Coronary artery (tissue), 2 donors: ENCODE data around the gene MOGAT1.

Experiments used
- DNase-seq: peaks from one replicate; pipeline ENCODE4 v3.0.0-alpha.2; 2017; ENCODE audit warnings: low spot score
- H3K27ac ChIP-seq, 2 donors: fragments of 200-600 bp; sonication (generic); one replicate each; pipeline ENCODE4 v1.5.1; 2016 to 2019
- H3K4me3 ChIP-seq: fragments of 200-600 bp; sonication (generic); 2 replicates; pipeline ENCODE4 v1.5.1; 2016; ENCODE audit warnings: mild to moderate bottlenecking, moderate library complexity
- TF ChIP-seq, protein P1 (sequence below): fragments of 200-600 bp; sonication (generic); IDR thresholded peaks from one replicate; pipeline ENCODE4 v1.5.1; 2019; ENCODE audit warnings: antibody characterized with exemption

The MOGAT1 gene

DNA sequence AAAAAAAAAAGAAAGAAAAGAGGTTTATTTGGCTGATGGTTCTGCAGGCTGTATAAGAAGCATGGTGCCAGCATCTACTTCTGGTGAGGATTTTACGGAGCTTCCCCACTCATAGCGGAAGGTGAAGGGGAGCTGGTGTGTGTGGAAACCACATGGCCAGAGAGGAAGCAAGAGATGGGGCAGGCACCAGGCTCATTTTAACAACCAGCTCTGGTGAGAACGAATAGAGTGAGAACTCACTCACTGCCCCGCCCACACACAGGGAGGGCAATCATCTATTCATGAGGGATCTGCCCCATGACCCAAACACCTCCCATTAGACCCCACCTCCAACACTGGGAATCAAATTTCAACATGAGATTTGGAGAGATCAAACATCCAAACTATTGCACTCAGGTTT lies 68.5 kb downstream of the MOGAT1 start:
- H3K27ac ChIP-seq = no peak overlapping the region
- no peak for DNase-seq
- TF ChIP-seq, protein P1, sequence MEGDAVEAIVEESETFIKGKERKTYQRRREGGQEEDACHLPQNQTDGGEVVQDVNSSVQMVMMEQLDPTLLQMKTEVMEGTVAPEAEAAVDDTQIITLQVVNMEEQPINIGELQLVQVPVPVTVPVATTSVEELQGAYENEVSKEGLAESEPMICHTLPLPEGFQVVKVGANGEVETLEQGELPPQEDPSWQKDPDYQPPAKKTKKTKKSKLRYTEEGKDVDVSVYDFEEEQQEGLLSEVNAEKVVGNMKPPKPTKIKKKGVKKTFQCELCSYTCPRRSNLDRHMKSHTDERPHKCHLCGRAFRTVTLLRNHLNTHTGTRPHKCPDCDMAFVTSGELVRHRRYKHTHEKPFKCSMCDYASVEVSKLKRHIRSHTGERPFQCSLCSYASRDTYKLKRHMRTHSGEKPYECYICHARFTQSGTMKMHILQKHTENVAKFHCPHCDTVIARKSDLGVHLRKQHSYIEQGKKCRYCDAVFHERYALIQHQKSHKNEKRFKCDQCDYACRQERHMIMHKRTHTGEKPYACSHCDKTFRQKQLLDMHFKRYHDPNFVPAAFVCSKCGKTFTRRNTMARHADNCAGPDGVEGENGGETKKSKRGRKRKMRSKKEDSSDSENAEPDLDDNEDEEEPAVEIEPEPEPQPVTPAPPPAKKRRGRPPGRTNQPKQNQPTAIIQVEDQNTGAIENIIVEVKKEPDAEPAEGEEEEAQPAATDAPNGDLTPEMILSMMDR = no peak

DNA sequence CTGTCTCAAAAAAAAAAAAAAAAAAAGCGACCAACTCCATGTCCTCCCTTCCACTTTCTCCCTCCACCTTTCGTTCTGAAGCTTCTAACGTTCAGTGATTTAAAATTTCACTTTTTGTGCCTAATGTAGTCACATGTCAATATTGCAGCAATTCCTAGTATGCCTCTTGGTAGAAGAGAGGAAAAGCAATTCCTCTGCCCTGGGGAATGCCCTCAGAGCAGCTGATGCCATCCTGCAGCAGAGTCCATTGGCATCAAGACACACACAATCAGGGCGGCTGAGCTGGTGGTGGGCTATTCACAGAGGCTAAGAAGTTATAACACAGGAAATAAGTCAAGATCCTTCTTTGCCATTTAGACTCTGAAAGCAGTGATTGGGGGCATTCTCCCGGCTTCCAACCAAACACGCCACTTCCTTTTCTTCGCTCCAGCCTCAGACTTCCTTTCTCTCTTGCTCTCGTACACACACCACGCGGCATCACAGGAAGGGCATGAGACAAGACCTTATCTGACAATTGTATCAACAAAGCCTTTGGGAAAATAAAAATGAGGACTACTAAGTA lies 71.9 kb downstream of the MOGAT1 start:
- DNase-seq = no peak
- TF ChIP-seq, protein P1 = no peak
- H3K27ac ChIP-seq = peak overlapping the region; percentile 74 to 76
- peak overlapping the region; percentile 43 for H3K4me3 ChIP-seq

More for the DNA sequence above, 68.5 kb downstream of the MOGAT1 start:
- H3K4me3 ChIP-seq = no peak overlapping the region

DNA sequence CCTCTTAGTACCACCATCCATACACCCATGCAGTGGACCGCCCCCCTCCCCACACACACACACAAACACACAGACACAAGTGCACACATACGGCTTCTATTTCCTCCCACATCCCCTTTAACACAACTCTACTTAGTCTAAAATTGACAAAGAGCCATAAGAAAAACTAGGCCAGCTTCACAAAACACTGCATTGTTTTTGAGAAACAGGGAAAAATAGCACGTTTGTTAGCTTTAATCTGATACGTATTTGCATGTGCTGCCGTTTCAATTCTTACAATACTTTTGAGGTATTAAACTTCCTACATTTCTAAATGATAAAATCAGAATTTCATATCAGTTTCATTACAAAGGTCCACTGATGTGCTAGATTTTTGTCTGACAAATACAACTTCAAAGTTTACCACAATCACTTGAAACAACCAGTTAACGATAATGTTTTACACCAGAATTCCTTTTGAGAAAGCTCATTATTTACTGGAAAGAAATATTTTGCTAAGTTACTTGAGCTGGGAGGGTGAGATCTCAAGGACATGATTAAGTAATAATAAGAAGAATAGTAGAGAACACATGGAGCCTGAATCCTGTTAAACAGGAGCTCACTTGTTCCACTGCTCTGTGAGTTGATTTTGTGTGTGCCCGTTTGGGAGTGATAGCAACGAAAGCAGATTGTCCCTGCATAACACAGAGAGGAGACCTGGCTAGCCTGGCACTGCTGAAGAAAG lies 74.5 kb downstream of the MOGAT1 start:
- TF ChIP-seq, protein P1 = no peak
- no peak for DNase-seq
- Histone ChIP-seq H3K27ac (no peak overlapping the region), H3K4me3 (no peak overlapping the region)

DNA sequence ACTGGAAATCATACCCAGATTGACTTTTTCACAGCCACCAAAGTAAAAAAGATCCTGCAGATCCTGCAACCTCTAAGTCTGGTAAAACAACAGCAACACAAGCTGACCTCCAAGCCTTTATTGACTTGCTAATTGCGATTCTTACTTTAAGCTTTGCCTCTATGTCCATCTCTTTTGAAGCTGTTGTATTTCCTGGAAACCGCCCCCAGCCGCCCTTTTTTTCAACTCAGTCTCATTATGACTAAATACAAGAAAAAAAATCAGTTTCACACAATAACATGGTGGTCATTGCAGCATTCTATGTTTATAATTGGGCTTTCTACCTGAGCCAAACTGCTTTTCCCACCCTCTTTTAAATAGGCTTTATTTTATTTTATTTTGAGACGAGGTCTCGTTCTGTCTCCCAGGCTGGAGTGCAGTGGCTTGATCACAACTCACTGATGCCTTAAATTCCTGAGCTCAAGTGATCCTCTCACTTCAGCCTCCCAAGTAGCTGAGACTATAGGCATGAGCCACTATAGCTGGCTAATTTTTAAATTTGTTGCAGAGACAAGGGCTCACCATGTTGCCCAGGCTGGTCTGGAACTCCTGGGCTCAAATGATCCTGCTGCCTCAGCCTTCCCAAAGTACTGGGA lies 76.2 kb downstream of the MOGAT1 start:
- H3K27ac ChIP-seq = no peak overlapping the region
- H3K4me3 ChIP-seq = no peak overlapping the region
- no peak for DNase-seq
- TF ChIP-seq, protein P1 = no peak

DNA sequence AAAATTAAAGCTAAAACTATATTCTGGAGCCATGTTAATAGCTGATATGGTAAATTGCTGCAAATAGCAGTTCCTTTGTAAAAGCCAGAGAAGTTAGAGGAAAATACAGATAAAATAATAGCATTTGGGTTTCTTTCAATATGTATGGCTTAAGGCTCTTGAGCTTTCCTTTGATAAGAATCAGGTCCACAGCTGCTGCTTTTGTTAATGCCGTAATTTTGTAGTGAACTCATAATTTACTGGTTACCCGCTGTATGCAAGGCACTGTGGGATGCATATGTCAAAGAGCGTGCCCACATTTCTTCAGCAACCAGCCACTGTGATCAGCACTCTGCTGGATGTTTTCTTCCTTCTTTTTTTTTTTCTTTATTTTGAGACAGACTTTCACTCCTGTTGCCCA lies 79.1 kb downstream of the MOGAT1 start:
- TF ChIP-seq, protein P1 = no peak
- H3K4me3 ChIP-seq = no peak overlapping the region

DNA sequence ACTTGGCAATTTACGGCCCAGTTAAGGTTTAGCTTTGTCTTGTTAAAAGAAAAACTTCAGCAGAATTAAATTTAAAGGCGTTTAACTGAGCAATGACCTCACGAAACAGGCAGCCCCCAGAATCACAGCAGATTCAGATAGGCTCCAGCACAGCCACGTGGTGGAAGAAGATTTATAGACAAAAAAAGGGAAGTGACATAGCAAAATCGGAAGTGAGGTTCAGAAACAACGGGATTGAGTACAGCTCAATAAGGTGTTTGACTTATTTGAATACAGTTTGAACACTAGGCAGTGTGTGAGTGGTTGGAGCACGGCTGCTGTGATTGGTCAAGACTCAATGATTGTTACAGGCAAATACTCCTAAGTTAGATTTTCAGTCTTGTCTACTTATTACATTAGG lies 79.8 kb downstream of the MOGAT1 start:
- no peak overlapping the region for H3K4me3 ChIP-seq
- TF ChIP-seq, protein P1 = no peak
- no peak overlapping the region for H3K27ac ChIP-seq
- no peak for DNase-seq

More for the DNA sequence above, 79.1 kb downstream of the MOGAT1 start:
- no peak for DNase-seq
- H3K27ac ChIP-seq = no peak overlapping the region
